ENCODE results near the gene H1-8. TPM values are rescaled to one million over a fixed set of nuclear protein-coding genes. Genes with fewer than 3 reads are reported as not detected.

Gene H1-8
- total RNA-seq, 1 donor from 2014 or later: not detected

DNA sequence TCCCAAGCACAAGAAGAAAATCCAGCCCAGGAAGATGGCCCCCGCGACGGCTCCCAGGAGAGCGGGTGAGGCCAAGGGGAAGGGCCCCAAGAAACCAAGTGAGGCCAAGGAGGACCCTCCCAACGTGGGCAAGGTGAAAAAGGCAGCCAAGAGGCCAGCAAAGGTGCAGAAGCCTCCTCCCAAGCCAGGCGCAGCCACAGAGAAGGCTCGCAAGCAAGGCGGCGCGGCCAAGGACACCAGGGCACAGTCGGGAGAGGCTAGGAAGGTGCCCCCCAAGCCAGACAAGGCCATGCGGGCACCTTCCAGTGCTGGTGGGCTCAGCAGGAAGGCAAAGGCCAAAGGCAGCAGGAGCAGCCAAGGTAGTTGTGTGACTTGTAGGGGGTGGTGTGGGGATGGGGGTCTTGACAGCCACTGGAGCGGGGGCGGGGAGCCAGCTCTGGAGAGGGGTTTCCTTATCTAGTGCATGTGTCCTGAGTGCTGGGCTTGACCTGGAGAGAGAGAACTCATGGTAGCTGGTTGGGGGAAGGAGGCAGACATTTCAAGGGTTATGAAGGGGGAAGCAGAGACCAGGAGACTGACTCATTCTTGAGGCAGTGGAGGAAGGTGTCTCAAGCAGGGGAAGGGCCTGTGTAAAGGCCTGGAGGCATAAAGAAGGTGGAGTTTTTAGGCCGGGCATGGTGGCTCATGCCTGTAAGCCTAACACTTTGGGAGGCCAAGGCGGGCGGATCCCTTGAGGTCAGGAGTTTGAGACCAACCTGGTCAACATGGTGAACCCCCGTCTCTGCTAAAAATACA lies 6.2 kb downstream of the H1-8 start:
- intact Hi-C loops (cut with micrococcal nuclease): no loop called here
- Mint-ChIP-seq H3K27ac (no peak overlapping the region), H3K27me3 (peaks cover 10% of the 10 kb centered on the region), H3K4me3 (no peak overlapping the region), H3K4me1 (no peaks in the 10 kb centered on the region), H3K36me3 (ENCODE audit: low read depth) (no peaks in the 10 kb centered on the region), H3K9me3 (no peaks in the 10 kb centered on the region)
- no peak for DNase-seq

DNA sequence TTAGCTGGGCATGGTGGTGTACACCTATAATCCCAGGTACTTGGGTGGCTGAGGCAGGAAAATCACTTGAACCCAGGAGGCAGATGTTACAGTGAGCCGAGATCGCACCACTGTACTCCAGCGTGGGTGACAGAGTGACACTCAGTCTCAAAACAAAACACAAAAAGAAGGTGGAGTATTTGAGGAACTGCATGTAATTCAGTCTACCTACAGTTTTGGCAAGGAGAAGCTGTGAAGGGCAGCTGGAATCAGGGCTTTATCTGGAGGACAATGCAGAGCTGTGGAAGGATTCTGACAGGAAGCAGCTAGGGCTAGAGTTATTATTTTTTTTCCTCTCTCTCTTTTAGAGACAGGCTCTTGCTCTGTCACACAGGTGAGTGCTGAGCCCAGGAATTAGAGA lies 6.8 kb downstream of the H1-8 start:
- H3K27ac Mint-ChIP-seq: no peak overlapping the region
- intact Hi-C loops (cut with micrococcal nuclease): no loop called here
- DNase-seq: no peak
- no peaks in the 10 kb centered on the region for H3K9me3 Mint-ChIP-seq
- no peaks in the 10 kb centered on the region for H3K4me1 Mint-ChIP-seq
- peaks cover 15% of the 10 kb centered on the region for H3K27me3 Mint-ChIP-seq
- no peaks in the 10 kb centered on the region for H3K36me3 Mint-ChIP-seq (ENCODE audit: low read depth)
- H3K4me3 Mint-ChIP-seq: no peak overlapping the region

DNA sequence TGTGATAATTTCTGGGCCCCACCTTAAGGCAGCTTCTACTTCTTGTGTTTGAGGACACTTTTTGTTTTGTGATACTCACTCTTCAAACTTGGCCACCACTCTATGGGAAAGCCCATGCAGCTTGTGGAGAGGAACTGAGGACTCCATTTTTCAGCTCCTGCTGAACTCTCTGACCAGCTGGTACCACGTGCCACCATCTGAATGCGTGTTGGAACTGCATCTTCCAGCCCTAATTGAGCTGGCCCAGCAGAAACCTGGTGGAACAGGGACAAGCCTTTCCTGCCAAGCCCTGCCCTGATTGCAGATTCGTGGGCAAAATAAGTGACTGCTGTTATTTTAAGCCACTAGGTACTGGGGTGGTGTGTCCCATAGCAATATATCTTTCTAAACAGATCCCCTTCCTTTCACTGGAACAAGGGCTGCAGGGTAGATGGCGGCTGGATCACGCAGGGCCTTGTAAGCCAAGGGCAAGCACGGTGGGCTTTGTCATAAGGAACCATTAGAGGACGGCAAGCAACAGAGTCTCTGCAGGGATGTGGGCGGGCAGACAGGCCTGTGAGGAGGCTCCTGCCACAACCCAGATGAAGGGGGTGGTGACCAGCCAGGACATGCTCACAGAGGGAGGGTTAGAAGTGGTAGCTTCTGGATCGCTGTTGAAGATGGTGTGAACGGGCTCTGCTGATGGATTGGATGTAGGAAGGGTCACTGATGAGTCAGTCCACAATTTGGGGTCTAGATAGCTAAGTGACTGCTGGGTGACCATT lies 9.5 kb downstream of the H1-8 start:
- no peak for DNase-seq
- intact Hi-C loops (cut with micrococcal nuclease): no loop called here
- Mint-ChIP-seq H3K27ac (no peak overlapping the region), H3K27me3 (peaks cover 18% of the 10 kb centered on the region), H3K9me3 (no peaks in the 10 kb centered on the region), H3K36me3 (ENCODE audit: low read depth) (no peaks in the 10 kb centered on the region), H3K4me3 (no peak overlapping the region), H3K4me1 (no peaks in the 10 kb centered on the region)

DNA sequence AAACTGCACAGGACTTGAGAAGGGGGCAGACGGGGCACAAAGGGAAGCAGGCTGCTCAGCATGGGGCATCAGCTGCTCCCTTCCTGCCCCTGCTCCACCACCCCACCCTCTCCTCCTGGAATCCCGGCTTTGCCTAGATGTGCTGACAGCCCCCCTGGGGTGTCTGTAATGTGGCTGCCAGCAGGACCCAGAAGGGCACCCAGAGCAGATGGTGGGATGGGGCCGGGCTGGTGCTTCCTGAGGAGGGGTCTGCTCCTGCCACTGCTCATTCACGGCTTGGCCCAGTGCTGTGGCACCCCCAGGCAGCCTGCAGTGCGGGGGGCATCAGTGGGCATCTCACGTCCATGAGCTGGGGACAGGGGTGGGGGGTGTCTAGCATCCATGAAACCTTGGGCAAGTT lies 10.2 kb downstream of the H1-8 start:
- Mint-ChIP-seq H3K36me3 (ENCODE audit: low read depth) (no peaks in the 10 kb centered on the region), H3K27me3 (peaks cover 19% of the 10 kb centered on the region), H3K4me3 (no peak overlapping the region), H3K9me3 (no peaks in the 10 kb centered on the region), H3K4me1 (no peaks in the 10 kb centered on the region), H3K27ac (no peak overlapping the region)
- intact Hi-C loops (cut with micrococcal nuclease): no loop called here
- no peak for DNase-seq

DNA sequence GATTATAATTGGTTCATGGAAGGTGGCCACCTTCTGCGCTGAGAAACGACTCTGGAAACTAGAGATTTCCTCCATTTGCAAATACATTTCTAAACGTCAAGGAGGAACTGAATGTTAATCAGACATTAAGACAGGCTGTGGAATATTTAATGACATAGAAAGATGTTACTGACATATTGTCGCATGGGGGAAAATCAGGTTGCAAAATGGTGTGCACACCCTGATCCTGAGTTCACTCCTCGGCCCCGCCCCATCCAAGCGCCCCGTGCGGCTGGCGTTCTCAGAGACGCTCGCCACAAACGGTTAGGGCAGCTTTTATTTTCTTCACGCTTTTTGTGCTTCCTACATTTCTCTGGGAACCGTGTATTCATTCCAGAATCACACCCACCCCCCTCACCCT lies 10.7 kb downstream of the H1-8 start:
- Mint-ChIP-seq H3K36me3 (ENCODE audit: low read depth) (no peaks in the 10 kb centered on the region), H3K27me3 (peaks cover 22% of the 10 kb centered on the region), H3K9me3 (no peaks in the 10 kb centered on the region), H3K4me3 (peak overlapping the region; percentile 1), H3K27ac (no peak overlapping the region), H3K4me1 (peaks cover 3% of the 10 kb centered on the region)
- DNase-seq: no peak
- intact Hi-C loops (cut with micrococcal nuclease): no loop called here

DNA sequence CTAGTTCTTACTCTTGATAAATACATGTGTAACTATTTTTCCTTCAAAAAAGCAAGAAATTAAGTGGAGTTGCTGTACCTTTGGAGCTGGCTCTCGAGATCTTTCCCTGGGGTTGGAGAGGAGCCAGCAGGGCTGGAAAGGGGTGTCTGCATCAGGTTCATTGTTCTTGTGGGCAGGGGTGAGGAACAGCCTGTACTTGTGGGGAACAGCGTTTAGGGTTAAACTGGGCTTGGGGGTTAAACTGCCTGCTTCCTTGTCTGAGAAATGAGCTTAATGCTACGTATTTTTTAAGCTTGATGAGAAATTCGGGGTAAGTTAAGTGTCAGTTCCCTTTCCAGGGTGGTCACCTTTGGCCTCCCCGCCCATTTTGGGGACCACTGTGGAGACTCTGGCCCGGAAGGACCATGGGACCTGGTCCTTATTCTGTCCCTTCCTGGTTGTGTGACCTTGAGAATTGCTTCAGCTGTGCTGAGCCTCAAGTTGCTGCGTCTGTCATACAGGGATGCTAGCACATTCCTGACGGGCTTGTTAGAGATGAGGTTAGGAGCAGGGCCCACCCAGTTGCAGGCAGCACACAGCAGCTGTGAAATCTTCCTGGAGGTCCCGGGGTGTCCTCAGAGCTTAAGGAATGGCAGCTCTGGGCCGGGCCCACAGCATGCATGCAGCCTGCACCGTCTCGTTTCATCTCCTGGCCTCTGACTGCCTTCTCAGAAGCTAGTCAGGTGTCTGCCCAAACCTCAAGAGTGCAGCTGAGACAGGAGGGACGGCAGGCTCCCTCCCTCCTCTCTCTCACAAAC lies 11.6 kb downstream of the H1-8 start:
- no peak for DNase-seq
- peaks cover 22% of the 10 kb centered on the region for H3K27me3 Mint-ChIP-seq
- peak overlapping the region; percentile 1 for H3K4me3 Mint-ChIP-seq
- peaks cover 3% of the 10 kb centered on the region for H3K4me1 Mint-ChIP-seq
- intact Hi-C loops (cut with micrococcal nuclease): no loop called here
- H3K9me3 Mint-ChIP-seq: no peaks in the 10 kb centered on the region
- no peaks in the 10 kb centered on the region for H3K36me3 Mint-ChIP-seq (ENCODE audit: low read depth)
- no peak overlapping the region for H3K27ac Mint-ChIP-seq

DNA sequence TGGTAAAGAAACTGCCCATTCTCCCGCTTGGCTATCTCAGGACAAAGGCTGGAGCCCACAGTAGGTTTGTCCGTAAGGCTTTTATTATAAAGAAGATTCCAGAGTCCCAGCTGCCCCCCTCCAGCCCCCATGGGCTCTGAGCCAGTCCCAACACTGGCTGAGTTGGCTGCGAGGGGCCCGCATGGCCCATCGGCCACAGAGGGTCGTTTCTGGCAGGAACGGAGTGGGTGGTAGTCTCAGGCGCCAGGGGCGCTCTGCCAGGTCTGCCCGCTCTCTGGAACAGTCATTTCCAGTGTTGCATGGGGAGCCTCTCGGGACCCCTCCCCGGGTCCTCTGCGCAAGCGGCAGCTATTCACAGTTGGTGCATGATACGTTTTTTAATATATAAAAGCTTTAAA lies 12.2 kb downstream of the H1-8 start:
- Mint-ChIP-seq H3K27ac (no peak overlapping the region), H3K9me3 (no peaks in the 10 kb centered on the region), H3K4me3 (no peak overlapping the region), H3K4me1 (peaks cover 3% of the 10 kb centered on the region), H3K27me3 (peaks cover 22% of the 10 kb centered on the region), H3K36me3 (ENCODE audit: low read depth) (no peaks in the 10 kb centered on the region)
- intact Hi-C loops (cut with micrococcal nuclease): no loop called here
- no peak for DNase-seq

DNA sequence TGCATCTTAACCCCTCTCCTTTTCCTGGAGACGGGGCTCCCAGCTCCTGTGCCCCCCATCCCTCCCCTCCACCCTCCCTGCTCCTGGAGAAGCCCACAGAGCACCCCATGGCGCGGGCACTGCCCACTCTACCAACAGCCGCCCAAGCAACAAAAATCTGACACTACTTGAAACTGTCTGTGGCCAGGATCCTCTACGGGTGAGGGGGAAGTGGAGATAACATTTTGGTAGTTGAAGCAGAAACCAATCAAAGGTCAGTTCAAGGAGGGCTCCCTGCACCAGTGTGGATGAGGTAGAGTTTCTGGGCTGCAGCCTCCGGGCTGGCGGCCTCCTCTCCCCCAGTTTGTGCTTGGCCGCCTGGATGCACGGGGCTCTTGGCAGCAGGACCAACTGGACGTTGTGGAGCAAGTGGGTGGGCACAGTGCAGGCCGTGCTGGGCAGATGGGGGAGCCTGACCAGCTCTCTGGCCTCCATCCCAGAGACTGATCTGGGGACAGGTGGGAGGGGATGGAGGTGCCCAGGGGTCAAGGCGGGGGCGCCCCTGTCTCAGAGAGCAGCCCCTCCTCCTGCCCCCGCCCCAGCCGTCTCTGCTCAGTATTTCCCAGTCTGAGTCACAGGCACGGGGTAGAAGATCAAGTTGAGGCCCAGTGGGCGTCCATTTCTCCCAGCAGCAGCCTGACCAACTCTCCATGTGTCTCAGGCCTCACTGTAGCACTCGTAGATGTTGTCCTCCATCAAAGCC lies 12.8 kb downstream of the H1-8 start:
- H3K27ac Mint-ChIP-seq: no peak overlapping the region
- no peaks in the 10 kb centered on the region for H3K36me3 Mint-ChIP-seq (ENCODE audit: low read depth)
- intact Hi-C loops (cut with micrococcal nuclease): no loop called here
- H3K9me3 Mint-ChIP-seq: no peaks in the 10 kb centered on the region
- no peak for DNase-seq
- peaks cover 4% of the 10 kb centered on the region for H3K4me1 Mint-ChIP-seq
- peaks cover 22% of the 10 kb centered on the region for H3K27me3 Mint-ChIP-seq
- no peak overlapping the region for H3K4me3 Mint-ChIP-seq

DNA sequence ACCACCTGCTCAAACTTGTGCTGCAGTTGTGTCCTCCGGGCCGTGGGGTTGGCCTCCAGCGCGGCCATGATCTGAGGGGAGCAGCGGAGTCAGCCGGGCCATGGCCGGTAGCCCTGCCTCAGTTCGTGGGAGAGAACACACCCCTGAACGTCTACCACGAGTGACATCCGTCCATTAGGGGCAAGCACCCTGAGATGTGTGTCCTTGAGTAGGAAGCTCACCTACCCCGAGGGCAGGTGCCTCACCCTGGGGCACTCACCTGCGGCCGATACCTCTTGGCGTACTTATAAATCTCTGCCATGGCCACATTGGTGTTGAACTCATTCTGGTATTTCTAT lies 13.4 kb downstream of the H1-8 start:
- Mint-ChIP-seq H3K4me1 (peaks cover 4% of the 10 kb centered on the region), H3K9me3 (no peaks in the 10 kb centered on the region), H3K27me3 (peaks cover 21% of the 10 kb centered on the region), H3K27ac (no peak overlapping the region), H3K36me3 (ENCODE audit: low read depth) (no peaks in the 10 kb centered on the region), H3K4me3 (no peak overlapping the region)
- intact Hi-C loops (cut with micrococcal nuclease): no loop called here
- no peak for DNase-seq

DNA sequence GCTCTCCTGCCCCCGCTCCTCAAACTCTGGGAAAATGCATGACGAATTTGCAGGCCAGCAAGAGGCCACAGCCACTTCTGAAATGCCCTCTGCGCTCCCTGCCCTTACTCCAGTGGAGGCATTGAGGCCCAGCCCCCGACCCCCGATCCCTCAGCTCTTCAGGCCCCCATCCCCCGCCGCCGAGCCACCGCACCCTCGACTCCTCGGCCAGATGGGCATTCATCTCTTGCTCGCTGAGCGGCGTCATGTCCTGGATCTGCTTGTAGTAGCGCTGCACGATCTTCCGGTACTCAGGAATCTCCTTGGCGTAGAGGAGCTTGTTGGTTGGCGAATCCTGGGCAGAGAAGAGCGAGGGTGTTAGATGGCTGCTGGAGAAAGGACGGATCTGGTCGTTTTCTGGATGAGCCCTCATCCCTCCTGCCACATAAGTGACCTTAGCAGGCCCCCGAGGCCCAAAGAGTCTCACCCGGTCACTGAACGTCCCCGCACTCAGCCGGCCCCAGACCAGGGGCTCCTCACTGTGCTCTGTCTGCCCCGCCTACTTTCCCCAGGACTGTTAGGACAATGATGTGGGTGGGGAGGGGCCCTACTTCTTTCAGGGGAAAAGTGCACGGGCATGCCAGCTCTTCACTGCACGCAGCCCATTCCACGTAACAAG lies 14.0 kb downstream of the H1-8 start:
- H3K4me1 Mint-ChIP-seq: peaks cover 4% of the 10 kb centered on the region
- no peaks in the 10 kb centered on the region for H3K9me3 Mint-ChIP-seq
- H3K27me3 Mint-ChIP-seq: peaks cover 19% of the 10 kb centered on the region
- no peak for DNase-seq
- H3K36me3 Mint-ChIP-seq (ENCODE audit: low read depth): no peaks in the 10 kb centered on the region
- H3K27ac Mint-ChIP-seq: no peak overlapping the region
- H3K4me3 Mint-ChIP-seq: no peak overlapping the region
- intact Hi-C loops (cut with micrococcal nuclease): no loop called here

DNA sequence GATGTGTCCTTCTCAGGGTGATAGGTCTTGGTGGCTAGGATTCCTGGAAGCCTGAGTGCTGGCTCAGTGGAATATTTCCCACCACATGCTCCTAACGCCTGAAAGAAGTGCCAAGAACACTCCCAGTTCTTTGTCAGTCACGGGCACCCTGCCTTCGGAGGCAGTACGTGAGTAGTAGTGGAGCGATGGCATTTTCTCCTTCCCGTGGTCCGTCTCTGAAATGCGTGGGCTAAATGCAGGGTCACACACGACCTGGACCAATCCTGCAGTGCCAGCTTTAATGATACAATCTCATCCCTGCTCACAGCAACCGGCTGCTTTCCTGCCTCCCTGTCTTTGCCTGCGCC lies 14.5 kb downstream of the H1-8 start:
- DNase-seq: no peak
- no peaks in the 10 kb centered on the region for H3K36me3 Mint-ChIP-seq (ENCODE audit: low read depth)
- intact Hi-C loops (cut with micrococcal nuclease): no loop called here
- H3K4me3 Mint-ChIP-seq: no peak overlapping the region
- peaks cover 18% of the 10 kb centered on the region for H3K27me3 Mint-ChIP-seq
- no peak overlapping the region for H3K27ac Mint-ChIP-seq
- H3K4me1 Mint-ChIP-seq: peaks cover 4% of the 10 kb centered on the region
- no peaks in the 10 kb centered on the region for H3K9me3 Mint-ChIP-seq

DNA sequence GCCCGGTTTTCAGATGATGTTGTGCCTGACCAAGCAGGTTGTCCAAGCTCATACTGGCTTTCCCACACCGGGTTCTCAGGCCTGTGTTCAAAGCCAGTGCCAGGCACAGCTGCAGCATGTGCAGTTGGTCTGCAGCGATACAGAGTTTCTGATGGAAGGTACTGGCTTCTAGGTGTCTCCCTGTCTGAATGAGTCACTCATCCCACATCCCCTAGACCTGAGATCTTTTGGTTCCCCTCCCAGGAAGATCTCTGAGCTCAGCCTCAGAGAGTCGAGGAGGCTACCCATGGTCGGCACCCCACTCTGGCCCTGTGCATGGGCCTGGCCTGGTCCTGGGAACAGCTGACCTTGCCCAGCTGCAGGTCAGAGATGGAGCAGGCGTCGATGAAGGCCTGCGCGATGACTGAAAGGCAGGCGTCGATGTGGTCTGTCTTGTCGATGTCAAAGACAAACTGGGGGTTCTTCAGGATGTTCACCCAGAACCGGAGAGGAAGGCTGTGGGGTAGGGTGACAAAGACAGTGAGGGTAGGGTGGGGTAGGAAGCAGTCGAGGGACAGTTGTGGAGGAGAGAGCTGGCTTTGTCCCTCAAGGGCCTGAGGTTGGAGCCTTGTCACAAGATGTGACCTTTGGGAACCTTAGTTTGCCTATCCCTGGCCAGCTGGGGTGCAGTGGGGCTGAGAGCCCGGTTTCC lies 15.3 kb downstream of the H1-8 start:
- no peaks in the 10 kb centered on the region for H3K36me3 Mint-ChIP-seq (ENCODE audit: low read depth)
- intact Hi-C loops (cut with micrococcal nuclease): no loop called here
- H3K4me1 Mint-ChIP-seq: peaks cover 4% of the 10 kb centered on the region
- no peak for DNase-seq
- H3K4me3 Mint-ChIP-seq: no peak overlapping the region
- H3K27ac Mint-ChIP-seq: no peak overlapping the region
- no peaks in the 10 kb centered on the region for H3K9me3 Mint-ChIP-seq
- peaks cover 14% of the 10 kb centered on the region for H3K27me3 Mint-ChIP-seq

Measured in activated CD4-positive, alpha-beta T cell treated with anti-CD3 and anti-CD28 coated beads, Interleukin-2, amount 10 ng/mL, durations not matched to agents 24 days and 14 days (primary cell).